ENCODE data around the gene CASP14.
"Not testable (repeated sequence)": the region's sequence is repeated elsewhere in the genome, so short reads cannot be mapped to it uniquely, and the experiment has no call there.

The CASP14 gene

DNA sequence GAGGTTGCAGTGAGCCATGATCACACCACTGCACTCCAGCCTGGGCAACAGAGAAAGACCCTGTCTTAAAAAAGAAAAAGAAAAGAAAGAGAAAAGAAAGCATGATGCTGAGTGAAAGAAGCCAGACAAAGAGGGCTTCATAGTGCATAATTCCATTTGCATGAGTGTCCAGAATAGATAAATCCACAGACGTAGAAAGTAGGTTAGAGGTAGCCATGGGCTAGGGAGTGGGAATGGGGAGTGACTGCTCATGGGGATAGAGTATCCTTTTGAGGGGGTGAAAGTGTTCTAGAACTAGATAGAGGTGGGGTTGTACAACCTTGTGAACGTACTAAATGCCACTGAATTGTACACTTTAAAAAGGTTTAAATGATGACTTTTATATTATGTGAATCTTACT is 25.1 kb downstream of the CASP14 start:
- Histone ChIP-seq H3K4me3 (ENCODE audit: low read length) (no peak overlapping the region), H3K4me1 (ENCODE audit: control insufficient read depth, low read depth, low read length) (no peaks in the 10 kb centered on the region), H3K36me3 (ENCODE audit: control insufficient read depth, low read depth, low read length) (no peaks in the 10 kb centered on the region), H3K27ac (ENCODE audit: low read length) (no peak overlapping the region), H3K27me3 (ENCODE audit: control insufficient read depth, insufficient read depth, low read length) (no peaks in the 10 kb centered on the region), H3K9ac (ENCODE audit: low read length) (no peak overlapping the region), H3K9me3 (ENCODE audit: control insufficient read depth, low read depth, low read length) (no peaks in the 10 kb centered on the region)

DNA sequence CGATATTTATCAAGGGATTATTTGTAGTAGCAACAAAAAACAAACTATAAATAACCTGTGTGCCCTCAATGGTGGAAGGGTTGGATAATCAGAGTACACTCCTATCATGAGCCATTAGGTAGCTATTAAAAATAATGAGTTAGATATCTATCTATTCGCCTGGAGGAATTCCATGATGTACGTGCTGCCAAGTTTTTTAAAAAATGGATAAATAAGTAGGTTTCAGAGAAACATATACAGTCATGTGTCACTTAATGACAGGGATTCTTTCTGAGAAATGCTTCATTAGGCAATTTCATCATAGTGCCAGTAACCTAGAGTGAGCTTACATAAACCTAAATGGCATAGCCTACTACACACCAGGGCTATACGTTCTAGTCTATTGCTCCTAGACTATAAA is 26.5 kb downstream of the CASP14 start:
- Histone ChIP-seq H3K36me3 (ENCODE audit: control insufficient read depth, low read depth, low read length) (no peaks in the 10 kb centered on the region), H3K9me3 (ENCODE audit: control insufficient read depth, low read depth, low read length) (no peaks in the 10 kb centered on the region), H3K9ac (ENCODE audit: low read length) (no peak overlapping the region), H3K4me1 (ENCODE audit: control insufficient read depth, low read depth, low read length) (no peaks in the 10 kb centered on the region), H3K4me3 (ENCODE audit: low read length) (no peak overlapping the region), H3K27ac (ENCODE audit: low read length) (no peak overlapping the region), H3K27me3 (ENCODE audit: control insufficient read depth, insufficient read depth, low read length) (no peaks in the 10 kb centered on the region)

GRCh38 chr19:15080002-15080401 is 30.7 kb downstream of the CASP14 start:
- H3K4me3 ChIP-seq (ENCODE audit: low read length); H3K27ac ChIP-seq (ENCODE audit: low read length); H3K9ac ChIP-seq (ENCODE audit: low read length); H3K36me3 ChIP-seq (ENCODE audit: control insufficient read depth, low read depth, low read length); H3K27me3 ChIP-seq (ENCODE audit: control insufficient read depth, insufficient read depth, low read length); H3K9me3 ChIP-seq (ENCODE audit: control insufficient read depth, low read depth, low read length); H3K4me1 ChIP-seq (ENCODE audit: control insufficient read depth, low read depth, low read length): not testable (repeated sequence)

DNA sequence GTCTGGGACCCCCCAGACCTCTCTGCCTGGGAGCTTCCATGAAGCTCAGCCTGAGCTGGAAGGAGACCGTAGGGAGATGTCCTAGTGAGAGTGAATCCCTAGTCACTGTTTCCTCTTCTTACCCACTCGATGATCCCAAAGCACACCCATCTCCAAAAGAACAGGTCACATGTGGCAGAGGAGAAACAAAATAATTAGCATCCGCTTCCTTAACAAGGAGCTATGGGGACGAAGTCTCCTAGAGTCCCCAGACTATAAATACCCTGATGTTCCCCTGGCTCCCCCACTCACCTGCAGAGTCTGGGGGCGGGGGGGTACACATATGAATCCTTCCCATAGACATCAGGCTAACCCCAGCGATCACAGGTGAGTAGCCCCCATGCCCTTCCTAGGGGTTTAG is 32.6 kb downstream of the CASP14 start, which contains the start of gene OR1I1:
TSS of gene OR1I1 (plus strand) at position 301 of the 400 bp plus-strand sequence. CDS start 4,855 bp downstream, outside the sequence.
- Histone ChIP-seq H3K27ac (ENCODE audit: low read length) (no peak within 1 kb of the TSS), H3K9ac (ENCODE audit: low read length) (no peak within 1 kb of the TSS), H3K4me3 (ENCODE audit: low read length) (no peak within 1 kb of the TSS), H3K27me3 (ENCODE audit: control insufficient read depth, insufficient read depth, low read length) (peaks cover 3% of the 10 kb centered on the region), H3K4me1 (ENCODE audit: control insufficient read depth, low read depth, low read length) (no peaks in the 10 kb centered on the region), H3K9me3 (ENCODE audit: control insufficient read depth, low read depth, low read length) (no peaks in the 10 kb centered on the region), H3K36me3 (ENCODE audit: control insufficient read depth, low read depth, low read length) (no peaks in the 10 kb centered on the region)

DNA sequence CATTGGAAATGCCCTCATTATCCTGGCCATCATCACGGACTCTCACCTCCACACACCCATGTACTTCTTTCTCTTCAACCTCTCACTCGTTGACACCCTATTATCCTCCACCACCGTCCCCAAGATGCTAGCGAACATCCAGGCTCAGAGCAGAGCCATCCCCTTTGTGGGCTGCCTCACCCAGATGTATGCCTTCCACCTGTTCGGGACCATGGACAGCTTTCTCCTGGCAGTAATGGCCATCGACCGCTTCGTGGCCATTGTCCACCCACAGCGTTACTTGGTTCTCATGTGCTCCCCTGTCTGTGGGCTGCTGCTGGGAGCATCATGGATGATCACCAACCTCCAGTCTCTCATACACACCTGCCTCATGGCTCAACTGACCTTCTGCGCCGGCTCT is 37.9 kb downstream of the CASP14 start:
- Histone ChIP-seq H3K27me3 (ENCODE audit: control insufficient read depth, insufficient read depth, low read length) (peaks cover 11% of the 10 kb centered on the region), H3K4me1 (ENCODE audit: control insufficient read depth, low read depth, low read length) (no peaks in the 10 kb centered on the region), H3K9me3 (ENCODE audit: control insufficient read depth, low read depth, low read length) (no peaks in the 10 kb centered on the region), H3K36me3 (ENCODE audit: control insufficient read depth, low read depth, low read length) (no peaks in the 10 kb centered on the region), H3K4me3 (ENCODE audit: low read length) (no peak overlapping the region), H3K9ac (ENCODE audit: low read length) (no peak overlapping the region), H3K27ac (ENCODE audit: low read length) (no peak overlapping the region)

GRCh38 chr19:15091918-15092753 is 42.9 kb downstream of the CASP14 start:
- Histone ChIP-seq H3K27ac (ENCODE audit: low read length) (no peak overlapping the region), H3K9me3 (ENCODE audit: control insufficient read depth, low read depth, low read length) (no peaks in the 10 kb centered on the region), H3K4me3 (ENCODE audit: low read length) (no peak overlapping the region), H3K27me3 (ENCODE audit: control insufficient read depth, insufficient read depth, low read length) (peaks cover 6% of the 10 kb centered on the region), H3K36me3 (ENCODE audit: control insufficient read depth, low read depth, low read length) (no peaks in the 10 kb centered on the region), H3K9ac (ENCODE audit: low read length) (no peak overlapping the region), H3K4me1 (ENCODE audit: control insufficient read depth, low read depth, low read length) (no peaks in the 10 kb centered on the region)

- Histone ChIP-seq H3K36me3 (ENCODE audit: control insufficient read depth, low read depth, low read length) (no peaks in the 10 kb centered on the region), H3K9ac (ENCODE audit: low read length) (no peak overlapping the region), H3K4me3 (ENCODE audit: low read length) (no peak overlapping the region), H3K27me3 (ENCODE audit: control insufficient read depth, insufficient read depth, low read length) (no peaks in the 10 kb centered on the region), H3K4me1 (ENCODE audit: control insufficient read depth, low read depth, low read length) (no peaks in the 10 kb centered on the region), H3K9me3 (ENCODE audit: control insufficient read depth, low read depth, low read length) (no peaks in the 10 kb centered on the region), H3K27ac (ENCODE audit: low read length) (no peak overlapping the region)
Observed at GRCh38 chr19:15093001-15093400, 43.7 kb downstream of the CASP14 start.

GRCh38 chr19:15096223-15096622 is 46.9 kb downstream of the CASP14 start:
- Histone ChIP-seq H3K9ac (ENCODE audit: low read length) (no peak overlapping the region), H3K4me1 (ENCODE audit: control insufficient read depth, low read depth, low read length) (no peaks in the 10 kb centered on the region), H3K36me3 (ENCODE audit: control insufficient read depth, low read depth, low read length) (no peaks in the 10 kb centered on the region), H3K27me3 (ENCODE audit: control insufficient read depth, insufficient read depth, low read length) (no peaks in the 10 kb centered on the region), H3K9me3 (ENCODE audit: control insufficient read depth, low read depth, low read length) (no peaks in the 10 kb centered on the region), H3K4me3 (ENCODE audit: low read length) (no peak overlapping the region), H3K27ac (ENCODE audit: low read length) (no peak overlapping the region)

- H3K27ac ChIP-seq (ENCODE audit: low read length); H3K4me1 ChIP-seq (ENCODE audit: control insufficient read depth, low read depth, low read length); H3K9me3 ChIP-seq (ENCODE audit: control insufficient read depth, low read depth, low read length); H3K4me3 ChIP-seq (ENCODE audit: low read length); H3K27me3 ChIP-seq (ENCODE audit: control insufficient read depth, insufficient read depth, low read length); H3K9ac ChIP-seq (ENCODE audit: low read length); H3K36me3 ChIP-seq (ENCODE audit: control insufficient read depth, low read depth, low read length): not testable (repeated sequence)
Observed at GRCh38 chr19:15097980-15098379, 48.7 kb downstream of the CASP14 start.

DNA sequence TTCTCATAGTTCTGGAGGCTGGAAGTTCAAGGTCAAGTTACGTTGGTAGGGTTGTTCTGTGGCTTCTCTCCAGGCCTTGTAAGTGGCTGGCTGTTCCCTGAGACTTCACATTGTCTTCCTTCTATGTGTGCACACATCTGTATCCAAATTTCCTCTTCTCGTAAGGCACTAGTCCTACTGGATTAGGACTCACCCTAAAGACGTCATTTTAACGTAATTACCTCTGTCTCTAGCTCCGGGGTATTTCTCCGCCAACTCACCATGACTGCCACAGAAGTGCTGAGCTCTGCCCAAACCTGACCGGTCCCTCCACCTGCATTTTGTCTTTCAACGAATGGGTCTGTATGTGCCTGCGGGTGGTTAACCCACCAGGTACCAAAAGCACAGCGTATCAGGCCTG is 49.2 kb downstream of the CASP14 start:
- Histone ChIP-seq H3K4me3 (ENCODE audit: low read length) (no peak overlapping the region), H3K9ac (ENCODE audit: low read length) (no peak overlapping the region), H3K36me3 (ENCODE audit: control insufficient read depth, low read depth, low read length) (no peaks in the 10 kb centered on the region), H3K4me1 (ENCODE audit: control insufficient read depth, low read depth, low read length) (no peaks in the 10 kb centered on the region), H3K27ac (ENCODE audit: low read length) (no peak overlapping the region), H3K27me3 (ENCODE audit: control insufficient read depth, insufficient read depth, low read length) (no peaks in the 10 kb centered on the region), H3K9me3 (ENCODE audit: control insufficient read depth, low read depth, low read length) (no peaks in the 10 kb centered on the region)

DNA sequence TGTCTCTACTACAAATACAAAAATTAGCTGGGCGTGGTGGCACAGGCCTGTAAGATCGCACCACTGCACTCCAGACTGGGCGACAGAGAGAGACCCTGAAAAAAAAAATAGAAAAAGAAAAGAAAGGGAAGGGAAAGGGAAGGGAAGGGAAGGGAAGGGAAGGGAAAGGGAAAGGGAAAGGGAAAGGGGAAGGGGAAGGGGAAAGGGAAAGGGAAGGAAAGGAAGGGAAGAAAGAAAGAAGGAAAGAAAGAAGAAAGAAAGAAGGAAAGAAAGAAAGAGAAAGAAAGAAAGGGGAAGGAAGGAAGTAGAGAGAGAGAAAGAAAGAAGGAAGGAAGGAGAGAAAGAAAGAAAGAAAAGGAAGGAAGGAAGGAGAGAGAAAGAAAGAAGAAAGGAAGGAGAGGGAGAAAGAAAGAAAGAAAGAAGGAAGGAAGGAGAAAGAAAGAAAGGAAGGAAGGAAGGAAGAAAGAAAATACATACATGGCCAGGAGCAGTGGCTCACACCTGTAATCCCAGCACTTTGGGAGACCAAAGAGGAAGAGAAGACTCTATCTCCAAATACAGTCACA is 49.8 kb downstream of the CASP14 start:
- Histone ChIP-seq H3K9me3 (ENCODE audit: control insufficient read depth, low read depth, low read length) (no peaks in the 10 kb centered on the region), H3K36me3 (ENCODE audit: control insufficient read depth, low read depth, low read length) (no peaks in the 10 kb centered on the region), H3K27me3 (ENCODE audit: control insufficient read depth, insufficient read depth, low read length) (no peaks in the 10 kb centered on the region), H3K9ac (ENCODE audit: low read length) (no peak overlapping the region), H3K27ac (ENCODE audit: low read length) (no peak overlapping the region), H3K4me3 (ENCODE audit: low read length) (no peak overlapping the region), H3K4me1 (ENCODE audit: control insufficient read depth, low read depth, low read length) (no peaks in the 10 kb centered on the region)

Data from iPS-18a (cell line).